ENCODE results near the gene ERFL.
"Not testable (repeated sequence)": the region's sequence is repeated elsewhere in the genome, so short reads cannot be mapped to it uniquely, and the experiment has no call there.

The ERFL gene

GRCh38 chr19:41876847-41877832, 51.1 kb downstream of the ERFL start, which contains the start of gene CD79A:
CD79A (plus strand) TSS chr19:41877279; CDS start chr19:41877305, 26 bp downstream.
- Histone ChIP-seq H3K4me1 (ENCODE audit: control insufficient read depth in 1 of 2, insufficient read depth in 2 of 2, low read length in 2 of 2) (peaks cover 5 to 6% of the 10 kb centered on the region in 2 donors), H3K9me3 (ENCODE audit: control insufficient read depth in 1 of 2, low read length in 2 of 2) (no peaks in the 10 kb centered on the region), H3K4me3 (ENCODE audit: low read depth in 1 of 2, low read length in 2 of 2) (no peak within 1 kb of the TSS), H3K36me3 (ENCODE audit: control insufficient read depth in 1 of 2, insufficient read depth in 2 of 2, low read length in 2 of 2) (peaks cover under 1 to 1% of the 10 kb centered on the region in 2 donors), H3K27me3 (ENCODE audit: low read depth, low read length) (no peaks in the 10 kb centered on the region), H3K27ac (ENCODE audit: low read length) (peak within 1 kb of the TSS; percentile 45)

GRCh38 chr19:41875973-41876372, 52.3 kb downstream of the ERFL start:
- H3K27me3 ChIP-seq (ENCODE audit: low read depth, low read length); H3K4me1 ChIP-seq (ENCODE audit: control insufficient read depth in 1 of 2, insufficient read depth in 2 of 2, low read length in 2 of 2); H3K4me3 ChIP-seq (ENCODE audit: low read depth in 1 of 2, low read length in 2 of 2); H3K9me3 ChIP-seq (ENCODE audit: control insufficient read depth in 1 of 2, low read length in 2 of 2); H3K27ac ChIP-seq (ENCODE audit: low read length): not testable (repeated sequence)
- H3K36me3 ChIP-seq (ENCODE audit: control insufficient read depth in 1 of 2, insufficient read depth in 2 of 2, low read length in 2 of 2), result peaks cover 10% of the 10 kb centered on the region in 2 donors

DNA sequence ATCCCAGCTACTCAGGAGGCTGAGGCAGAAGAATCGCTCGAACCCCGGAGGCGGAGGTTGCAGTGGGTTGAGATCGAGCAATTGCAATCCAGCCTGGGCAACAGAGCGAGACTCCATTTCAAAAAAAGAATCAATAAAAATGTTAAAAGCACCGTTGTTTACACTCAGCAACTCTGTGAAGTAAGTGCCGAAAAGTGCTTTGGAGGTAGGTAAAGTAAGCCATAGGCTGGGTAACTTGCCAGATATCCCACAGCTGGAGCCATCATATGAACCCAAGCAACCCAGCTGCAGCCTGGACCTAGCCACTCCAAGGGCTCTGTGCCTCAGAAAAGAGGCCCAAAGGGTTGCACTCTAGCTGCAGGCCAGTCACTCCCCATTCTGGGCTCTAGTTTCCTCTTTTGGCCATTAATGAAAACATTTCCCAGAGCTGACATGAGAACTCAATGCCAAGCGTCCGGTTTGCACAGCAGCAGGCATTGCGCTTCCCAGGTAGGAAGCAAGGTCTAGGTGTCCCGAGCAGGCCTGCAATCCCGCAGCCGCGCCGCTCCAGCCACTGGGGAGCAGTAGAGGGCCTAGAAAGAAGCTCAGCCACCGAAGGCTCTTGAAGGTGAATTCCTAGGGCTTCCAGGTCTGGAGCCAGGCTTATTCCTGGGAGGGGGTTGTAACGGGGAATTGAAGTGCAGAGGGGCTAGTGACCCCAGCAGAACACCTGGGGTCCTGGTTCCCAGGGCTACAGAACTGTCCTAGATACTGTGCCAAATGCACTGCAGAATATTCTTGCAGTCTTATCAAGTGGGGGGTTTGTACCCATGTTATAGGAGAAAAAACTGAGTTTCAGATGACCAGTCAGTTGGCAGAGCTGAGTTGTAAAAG, 55.2 kb downstream of the ERFL start:
- peaks cover 7 to 12% of the 10 kb centered on the region in 2 donors for H3K4me1 ChIP-seq (ENCODE audit: control insufficient read depth in 1 of 2, insufficient read depth in 2 of 2, low read length in 2 of 2)
- no peaks in the 10 kb centered on the region for H3K9me3 ChIP-seq (ENCODE audit: control insufficient read depth in 1 of 2, low read length in 2 of 2)
- H3K4me3 ChIP-seq (ENCODE audit: low read depth in 1 of 2, low read length in 2 of 2), result no peak overlapping the region
- no peaks in the 10 kb centered on the region for H3K27me3 ChIP-seq (ENCODE audit: low read depth, low read length)
- peaks cover 23 to 35% of the 10 kb centered on the region in 2 donors for H3K36me3 ChIP-seq (ENCODE audit: control insufficient read depth in 1 of 2, insufficient read depth in 2 of 2, low read length in 2 of 2)
- H3K27ac ChIP-seq (ENCODE audit: low read length), result no peak overlapping the region

GRCh38 chr19:41872384-41872774, 55.9 kb downstream of the ERFL start:
- Histone ChIP-seq H3K36me3 (ENCODE audit: control insufficient read depth in 1 of 2, insufficient read depth in 2 of 2, low read length in 2 of 2) (peaks cover 26 to 37% of the 10 kb centered on the region in 2 donors), H3K4me1 (ENCODE audit: control insufficient read depth in 1 of 2, insufficient read depth in 2 of 2, low read length in 2 of 2) (peaks cover 11 to 13% of the 10 kb centered on the region in 2 donors), H3K27me3 (ENCODE audit: low read depth, low read length) (no peaks in the 10 kb centered on the region), H3K4me3 (ENCODE audit: low read depth in 1 of 2, low read length in 2 of 2) (no peak overlapping the region), H3K27ac (ENCODE audit: low read length) (no peak overlapping the region), H3K9me3 (ENCODE audit: control insufficient read depth in 1 of 2, low read length in 2 of 2) (no peaks in the 10 kb centered on the region)

- Histone ChIP-seq H3K27ac (ENCODE audit: low read length) (no peak overlapping the region), H3K4me1 (ENCODE audit: control insufficient read depth in 1 of 2, insufficient read depth in 2 of 2, low read length in 2 of 2) (peaks cover 11 to 13% of the 10 kb centered on the region in 2 donors), H3K36me3 (ENCODE audit: control insufficient read depth in 1 of 2, insufficient read depth in 2 of 2, low read length in 2 of 2) (peaks cover 26 to 37% of the 10 kb centered on the region in 2 donors)
Measured at GRCh38 chr19:41871573-41872383, 56.5 kb downstream of the ERFL start.

GRCh38 chr19:41870401-41870873, 57.8 kb downstream of the ERFL start:
- H3K4me1 ChIP-seq (ENCODE audit: control insufficient read depth in 1 of 2, insufficient read depth in 2 of 2, low read length in 2 of 2), result peaks cover 11 to 13% of the 10 kb centered on the region in 2 donors
- H3K27ac ChIP-seq (ENCODE audit: low read length), result peak overlapping the region; percentile 14
- H3K4me3 ChIP-seq (ENCODE audit: low read depth in 1 of 2, low read length in 2 of 2), result no peak overlapping the region

More at GRCh38 chr19:41871573-41872383, 56.5 kb downstream of the ERFL start:
- Histone ChIP-seq H3K4me3 (ENCODE audit: low read depth in 1 of 2, low read length in 2 of 2) (no peak overlapping the region), H3K27me3 (ENCODE audit: low read depth, low read length) (no peaks in the 10 kb centered on the region), H3K9me3 (ENCODE audit: control insufficient read depth in 1 of 2, low read length in 2 of 2) (no peaks in the 10 kb centered on the region)

DNA sequence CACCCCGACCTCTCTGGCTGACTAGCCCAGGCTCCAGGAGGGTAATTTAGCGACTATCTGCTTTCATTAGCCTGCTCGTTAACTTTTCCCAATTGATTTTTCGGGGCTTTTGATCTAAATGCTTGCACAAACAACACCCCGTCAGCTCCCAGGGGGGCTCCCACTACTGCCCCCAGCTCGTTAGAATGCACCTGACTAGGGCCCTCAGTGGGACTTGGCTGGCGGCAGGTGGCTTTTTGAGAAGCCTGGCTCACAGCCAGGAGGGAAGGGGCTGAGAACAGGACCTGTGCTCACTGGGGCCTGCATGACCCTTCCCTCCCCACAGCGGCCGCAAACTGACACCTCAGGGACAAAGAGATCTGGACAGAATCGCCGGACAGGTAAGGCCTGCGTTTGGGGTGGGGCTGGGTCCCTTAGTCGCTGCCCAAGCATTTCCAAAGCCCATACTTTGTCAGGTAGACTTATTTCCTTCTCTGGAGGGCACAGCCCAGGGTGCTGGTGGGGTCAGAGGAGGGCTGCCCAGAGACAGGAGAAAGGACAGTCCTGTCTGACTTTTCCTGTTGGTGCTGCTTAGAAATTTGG, 58.8 kb downstream of the ERFL start:
- no peaks in the 10 kb centered on the region for H3K9me3 ChIP-seq (ENCODE audit: control insufficient read depth in 1 of 2, low read length in 2 of 2)
- H3K27ac ChIP-seq (ENCODE audit: low read length), result no peak overlapping the region
- H3K4me3 ChIP-seq (ENCODE audit: low read depth in 1 of 2, low read length in 2 of 2), result no peak overlapping the region
- no peaks in the 10 kb centered on the region for H3K27me3 ChIP-seq (ENCODE audit: low read depth, low read length)
- H3K4me1 ChIP-seq (ENCODE audit: control insufficient read depth in 1 of 2, insufficient read depth in 2 of 2, low read length in 2 of 2), result peaks cover 11 to 13% of the 10 kb centered on the region in 2 donors
- H3K36me3 ChIP-seq (ENCODE audit: control insufficient read depth in 1 of 2, insufficient read depth in 2 of 2, low read length in 2 of 2), result peaks cover 39 to 49% of the 10 kb centered on the region in 2 donors

More at GRCh38 chr19:41870401-41870873, 57.8 kb downstream of the ERFL start:
- Histone ChIP-seq H3K27me3 (ENCODE audit: low read depth, low read length) (no peaks in the 10 kb centered on the region), H3K36me3 (ENCODE audit: control insufficient read depth in 1 of 2, insufficient read depth in 2 of 2, low read length in 2 of 2) (peaks cover 31 to 39% of the 10 kb centered on the region in 2 donors), H3K9me3 (ENCODE audit: control insufficient read depth in 1 of 2, low read length in 2 of 2) (no peaks in the 10 kb centered on the region)

- peaks cover 13 to 14% of the 10 kb centered on the region in 2 donors for H3K4me1 ChIP-seq (ENCODE audit: control insufficient read depth in 1 of 2, insufficient read depth in 2 of 2, low read length in 2 of 2)
- H3K27ac ChIP-seq (ENCODE audit: low read length), result no peak overlapping the region
- no peaks in the 10 kb centered on the region for H3K9me3 ChIP-seq (ENCODE audit: control insufficient read depth in 1 of 2, low read length in 2 of 2)
- no peak overlapping the region for H3K4me3 ChIP-seq (ENCODE audit: low read depth in 1 of 2, low read length in 2 of 2)
- H3K27me3 ChIP-seq (ENCODE audit: low read depth, low read length), result no peaks in the 10 kb centered on the region
- H3K36me3 ChIP-seq (ENCODE audit: control insufficient read depth in 1 of 2, insufficient read depth in 2 of 2, low read length in 2 of 2), result peaks cover 45 to 54% of the 10 kb centered on the region in 2 donors
Measured at GRCh38 chr19:41868989-41869300, 59.3 kb downstream of the ERFL start.

DNA sequence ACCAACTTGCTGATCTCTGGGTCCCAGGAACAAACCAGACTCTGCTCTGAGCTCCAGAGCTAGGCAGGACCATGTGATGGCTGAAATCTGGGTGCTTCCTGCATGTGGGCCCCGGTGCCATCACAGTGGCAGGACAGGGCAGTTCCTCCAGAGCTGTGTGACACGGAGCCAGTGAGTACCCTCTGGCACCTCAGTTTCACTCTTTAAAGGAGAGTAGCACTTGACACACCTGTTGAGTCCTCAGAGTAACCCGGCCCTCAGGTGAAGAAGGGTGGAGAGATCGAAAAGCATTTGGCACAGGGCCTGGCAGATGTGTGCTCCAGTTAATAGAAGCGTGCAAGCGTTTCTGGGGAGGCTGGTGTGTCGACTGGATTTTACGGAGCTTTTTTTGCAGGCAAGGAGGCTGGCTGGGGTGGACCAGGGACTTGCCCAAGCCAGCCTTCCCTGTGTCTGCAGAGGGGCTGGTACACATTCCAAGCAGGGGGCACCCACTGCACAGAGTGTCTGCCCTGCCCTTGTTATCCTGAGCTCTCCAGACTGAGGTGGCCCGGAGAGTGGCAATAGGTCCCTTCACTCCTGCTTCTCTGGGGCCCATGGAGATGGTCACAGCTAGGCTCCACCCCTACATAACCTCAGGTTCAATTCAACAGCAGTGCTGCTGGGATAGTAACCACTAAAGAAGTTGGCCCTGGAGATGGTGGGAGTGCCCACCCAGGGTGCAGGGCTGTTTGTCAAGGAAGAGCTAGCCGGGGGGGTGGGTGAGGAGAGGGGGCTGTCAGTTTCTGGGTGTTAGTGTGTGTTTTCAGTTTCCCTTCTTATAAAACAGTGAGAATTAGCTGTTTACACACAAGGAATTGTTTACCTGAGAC, 59.9 kb downstream of the ERFL start:
- Histone ChIP-seq H3K36me3 (ENCODE audit: control insufficient read depth in 1 of 2, insufficient read depth in 2 of 2, low read length in 2 of 2) (peaks cover 47 to 60% of the 10 kb centered on the region in 2 donors), H3K9me3 (ENCODE audit: control insufficient read depth in 1 of 2, low read length in 2 of 2) (no peaks in the 10 kb centered on the region), H3K4me1 (ENCODE audit: control insufficient read depth in 1 of 2, insufficient read depth in 2 of 2, low read length in 2 of 2) (peaks cover 14 to 15% of the 10 kb centered on the region in 2 donors), H3K27ac (ENCODE audit: low read length) (no peak overlapping the region), H3K4me3 (ENCODE audit: low read depth in 1 of 2, low read length in 2 of 2) (no peak overlapping the region), H3K27me3 (ENCODE audit: low read depth, low read length) (no peaks in the 10 kb centered on the region)
